ENCODE data around the gene C12orf42. TPM values are rescaled to one million over a fixed set of nuclear protein-coding genes. Genes with fewer than 3 reads are reported as not detected.

The C12orf42 gene
- not detected in 2 replicates for total RNA-seq (2014; rRNA removed; shearing (Covaris generic))

DNA sequence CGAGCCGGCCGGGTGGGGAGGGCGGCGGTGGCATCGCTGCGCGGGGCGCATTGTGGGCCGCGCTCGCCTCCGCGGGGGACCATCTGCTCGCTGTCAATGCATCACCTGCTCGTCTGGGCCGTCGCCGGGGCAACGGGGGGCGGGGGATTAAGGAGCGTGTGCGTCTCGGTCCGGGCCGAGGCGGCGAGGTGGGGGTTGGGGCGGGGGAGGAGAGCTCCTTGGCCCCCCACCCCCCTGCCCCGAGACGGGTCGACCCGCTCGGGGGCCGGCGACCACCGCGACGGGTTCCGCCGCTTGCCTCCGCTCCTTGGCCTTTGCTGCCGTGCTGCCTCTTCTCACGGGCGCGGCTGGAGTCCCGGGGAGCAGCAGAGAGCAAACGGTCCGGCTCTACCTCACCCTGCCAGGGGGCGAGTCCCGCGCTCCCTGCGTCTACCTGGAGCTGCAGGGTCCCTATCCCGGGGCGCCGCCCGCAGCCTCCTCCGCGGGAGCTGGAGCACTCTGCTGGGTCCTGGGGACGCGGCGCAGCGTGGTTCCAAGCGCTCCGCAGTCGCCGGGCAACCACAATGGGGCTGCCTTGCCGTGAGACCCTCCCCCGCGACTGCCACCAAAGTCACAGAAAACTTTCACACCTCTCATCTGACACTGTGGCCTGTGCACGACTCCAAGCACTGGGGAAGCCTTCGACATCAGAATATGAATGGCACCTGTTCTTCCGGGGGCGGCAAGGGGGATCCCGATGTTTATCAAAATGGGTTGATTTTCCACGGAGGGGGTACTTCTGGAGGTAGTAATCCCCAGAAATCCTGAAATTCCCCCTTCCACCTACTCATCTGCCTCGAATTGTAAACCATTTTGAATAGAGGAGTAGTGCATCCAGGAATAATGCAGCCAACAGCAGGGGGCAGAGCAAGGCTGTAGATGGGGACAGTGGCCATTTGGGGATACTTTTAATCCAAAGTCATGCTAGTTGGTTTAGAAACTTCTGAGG lies at the start of gene C12orf42:
C12orf42 (minus strand) TSS at position 500 of the 988 bp plus-strand sequence. CDS start 17,542 bp downstream, outside the sequence.
- Histone ChIP-seq H3K9me3 (replicated peaks) (no peaks in the 10 kb centered on the region), H3K36me3 (no peaks in the 10 kb centered on the region), H3K4me3 (no peak within 1 kb of the TSS), H3K4me1 (no peaks in the 10 kb centered on the region), H3K27me3 (no peaks in the 10 kb centered on the region), H3K27ac (no peak within 1 kb of the TSS)
- DNase-seq = peak in 1 of 2 experiments; percentile 9

DNA sequence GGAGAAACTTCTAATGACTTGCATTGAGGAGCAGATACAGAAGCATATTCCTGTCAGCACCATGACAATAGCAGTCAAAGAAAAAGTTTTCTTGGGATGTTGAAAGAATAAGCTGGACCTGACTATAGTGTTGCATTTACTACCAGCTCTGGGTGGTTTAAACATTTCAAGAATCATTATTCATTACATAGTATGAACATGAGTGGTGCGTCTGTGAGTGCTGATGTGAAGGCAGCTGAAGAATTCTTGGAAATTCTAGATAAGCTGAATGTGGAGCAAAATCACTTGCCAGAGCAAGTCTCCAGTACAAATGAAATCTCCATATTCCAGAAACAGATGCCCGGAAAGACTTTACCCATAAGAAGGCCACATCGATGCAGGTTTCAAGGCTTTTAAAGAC lies 46.3 kb upstream of the C12orf42 start:
- no peaks in the 10 kb centered on the region for H3K27me3 ChIP-seq
- no peaks in the 10 kb centered on the region for H3K36me3 ChIP-seq
- no peak overlapping the region for H3K27ac ChIP-seq
- H3K4me3 ChIP-seq = no peak overlapping the region
- no peaks in the 10 kb centered on the region for H3K4me1 ChIP-seq
- H3K9me3 ChIP-seq (replicated peaks) = no peaks in the 10 kb centered on the region
- DNase-seq = no peak

GRCh38 chr12:103540319-103540718 lies 44.6 kb upstream of the C12orf42 start:
- Histone ChIP-seq H3K9me3 (replicated peaks) (no peaks in the 10 kb centered on the region), H3K36me3 (no peaks in the 10 kb centered on the region), H3K27me3 (no peaks in the 10 kb centered on the region), H3K4me3 (no peak overlapping the region), H3K27ac (no peak overlapping the region), H3K4me1 (no peaks in the 10 kb centered on the region)
- no peak for DNase-seq

DNA sequence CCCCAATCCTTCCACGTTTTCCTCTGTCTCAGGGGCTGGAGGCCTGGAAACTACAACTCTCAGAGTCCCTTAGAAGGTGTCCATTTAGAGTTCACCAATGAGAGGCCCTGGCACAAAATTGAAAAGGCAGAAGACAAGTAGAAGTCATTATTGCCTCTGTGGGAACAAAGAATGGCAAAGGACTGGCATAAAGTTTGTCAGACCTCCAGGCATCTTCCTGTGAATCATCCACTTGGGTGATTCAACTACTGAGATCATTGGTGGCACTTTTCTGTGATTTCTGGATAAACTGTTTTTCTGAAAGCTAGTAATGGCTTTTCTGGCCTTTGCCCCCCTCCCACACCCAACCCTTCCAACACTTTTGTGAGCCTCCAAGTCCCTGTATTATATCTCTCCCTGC lies 42.6 kb upstream of the C12orf42 start:
- Histone ChIP-seq H3K36me3 (no peaks in the 10 kb centered on the region), H3K27ac (no peak overlapping the region), H3K27me3 (no peaks in the 10 kb centered on the region), H3K4me1 (no peaks in the 10 kb centered on the region), H3K4me3 (no peak overlapping the region), H3K9me3 (replicated peaks) (no peaks in the 10 kb centered on the region)
- no peak for DNase-seq

DNA sequence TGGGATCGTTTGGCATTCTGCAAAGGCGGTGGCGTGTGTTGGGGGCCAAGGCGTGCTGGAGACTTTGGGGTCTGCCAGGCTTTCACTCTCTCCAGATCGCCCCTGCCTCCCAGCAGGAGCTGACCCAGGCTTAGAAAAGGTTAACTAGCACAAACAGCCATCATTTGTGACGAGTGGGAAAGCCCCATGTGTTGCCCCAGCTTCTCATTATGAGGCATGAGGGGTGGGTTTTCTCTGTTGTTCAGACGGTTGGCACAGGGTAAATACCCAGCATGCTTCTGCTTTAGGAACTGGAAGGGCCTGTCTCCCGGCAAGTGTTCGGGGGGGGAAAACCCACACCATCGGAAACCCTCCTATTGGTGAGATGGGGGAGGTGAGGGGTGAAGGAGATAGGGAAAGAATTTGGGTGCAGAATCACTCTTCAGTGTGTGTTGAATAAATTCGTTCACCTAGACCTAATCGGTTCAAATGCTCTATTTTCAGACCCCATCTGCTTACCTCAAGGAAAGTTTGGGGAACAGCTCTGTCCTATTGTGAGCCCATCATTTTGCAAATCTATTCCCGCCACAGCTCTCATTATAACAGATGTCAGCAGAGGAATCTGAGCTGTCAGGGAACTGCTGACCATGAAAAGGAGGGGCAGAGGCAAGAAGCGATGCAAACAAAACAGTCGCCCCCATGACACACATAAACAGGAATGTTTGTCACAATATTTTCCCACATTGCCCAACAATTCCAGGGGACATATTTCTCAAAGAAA lies 34.7 kb upstream of the C12orf42 start:
- Histone ChIP-seq H3K4me1 (no peaks in the 10 kb centered on the region), H3K27me3 (no peaks in the 10 kb centered on the region), H3K36me3 (no peaks in the 10 kb centered on the region), H3K4me3 (no peak overlapping the region), H3K27ac (no peak overlapping the region), H3K9me3 (replicated peaks) (no peaks in the 10 kb centered on the region)
- DNase-seq = no peak

GRCh38 chr12:103529306-103529705 lies 33.5 kb upstream of the C12orf42 start:
- Histone ChIP-seq H3K4me3 (no peak overlapping the region), H3K27ac (no peak overlapping the region), H3K36me3 (no peaks in the 10 kb centered on the region), H3K27me3 (no peaks in the 10 kb centered on the region), H3K4me1 (no peaks in the 10 kb centered on the region), H3K9me3 (replicated peaks) (no peaks in the 10 kb centered on the region)
- no peak for DNase-seq

DNA sequence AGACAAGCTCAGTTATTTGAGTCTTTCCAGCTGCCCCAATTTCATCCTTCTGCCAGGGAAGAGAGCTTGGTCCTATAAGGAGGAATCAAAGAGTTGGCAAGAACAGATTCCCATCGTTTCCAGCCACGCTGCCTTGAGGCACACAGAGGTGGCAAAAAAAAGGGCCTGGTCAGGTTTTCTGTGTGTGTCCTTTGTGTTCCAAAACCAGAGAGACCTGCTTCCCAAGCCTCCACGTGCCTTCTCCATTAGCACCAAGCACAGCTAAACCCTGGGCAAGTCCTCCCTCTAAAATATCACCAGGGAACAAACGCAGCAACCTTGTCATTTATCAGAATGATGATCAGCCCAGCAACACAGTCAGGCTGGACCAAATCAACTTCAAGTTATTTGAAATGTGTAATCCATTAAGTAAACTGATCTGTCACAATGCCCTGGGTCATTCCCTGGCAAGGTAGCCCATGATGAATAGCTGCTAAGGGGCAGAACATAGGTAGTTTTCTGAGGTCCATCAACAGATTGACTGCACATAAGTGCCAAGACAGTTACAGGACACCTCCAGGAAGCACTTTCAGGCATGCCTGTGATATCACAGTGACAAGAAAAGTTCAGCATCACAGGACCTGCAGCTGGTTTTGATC lies 28.6 kb upstream of the C12orf42 start:
- Histone ChIP-seq H3K27me3 (no peaks in the 10 kb centered on the region), H3K36me3 (no peaks in the 10 kb centered on the region), H3K4me3 (no peak overlapping the region), H3K27ac (no peak overlapping the region), H3K4me1 (no peaks in the 10 kb centered on the region), H3K9me3 (replicated peaks) (no peaks in the 10 kb centered on the region)
- DNase-seq = no peak

DNA sequence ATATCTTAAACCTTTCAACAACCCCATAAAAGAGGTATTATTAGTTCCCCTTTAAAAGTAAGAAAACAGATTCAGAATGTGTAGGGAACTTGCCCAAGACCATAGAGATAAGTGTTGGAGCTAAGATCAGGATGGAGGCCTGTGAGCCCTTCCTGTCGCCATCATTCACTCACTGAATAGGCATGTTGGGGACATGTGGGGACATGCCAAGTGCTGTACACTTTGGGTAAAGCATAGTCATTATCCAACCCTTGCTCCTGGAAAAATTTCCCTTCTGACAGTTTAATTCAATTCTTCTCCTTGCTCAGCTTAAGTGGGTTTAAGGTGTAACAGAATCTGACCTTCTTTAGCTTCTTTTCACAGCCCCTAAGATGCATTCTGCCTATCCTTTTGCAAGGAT lies 28.0 kb upstream of the C12orf42 start:
- H3K4me3 ChIP-seq = no peak overlapping the region
- H3K27ac ChIP-seq = no peak overlapping the region
- no peaks in the 10 kb centered on the region for H3K4me1 ChIP-seq
- H3K36me3 ChIP-seq = no peaks in the 10 kb centered on the region
- H3K9me3 ChIP-seq (replicated peaks) = no peaks in the 10 kb centered on the region
- no peak for DNase-seq
- H3K27me3 ChIP-seq = no peaks in the 10 kb centered on the region

GRCh38 chr12:103520686-103521215 lies 25.0 kb upstream of the C12orf42 start:
- H3K36me3 ChIP-seq = no peaks in the 10 kb centered on the region
- H3K27me3 ChIP-seq = no peaks in the 10 kb centered on the region
- no peak for DNase-seq
- H3K4me3 ChIP-seq = no peak overlapping the region
- H3K4me1 ChIP-seq = no peaks in the 10 kb centered on the region
- H3K27ac ChIP-seq = no peak overlapping the region
- H3K9me3 ChIP-seq (replicated peaks) = no peaks in the 10 kb centered on the region

DNA sequence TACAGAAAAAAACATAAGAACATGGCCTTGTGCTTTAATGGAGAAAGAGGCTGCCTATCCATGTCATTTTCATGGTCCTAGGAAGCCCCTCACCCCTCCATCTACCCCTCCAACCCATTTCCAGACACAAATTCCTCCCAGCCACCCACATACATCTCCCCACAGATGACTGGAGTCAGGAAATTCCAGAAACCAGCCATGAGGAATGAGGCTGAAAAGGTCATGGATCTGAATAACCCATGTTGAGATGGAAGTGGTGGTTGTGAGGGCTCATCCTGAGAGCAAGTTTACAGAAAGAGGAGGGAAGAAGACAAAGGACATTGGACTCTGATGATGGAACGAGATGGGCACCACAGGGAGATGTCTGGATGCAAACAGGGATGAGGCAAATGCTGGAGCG lies 23.9 kb upstream of the C12orf42 start:
- DNase-seq = no peak
- no peaks in the 10 kb centered on the region for H3K27me3 ChIP-seq
- no peaks in the 10 kb centered on the region for H3K36me3 ChIP-seq
- no peaks in the 10 kb centered on the region for H3K4me1 ChIP-seq
- H3K4me3 ChIP-seq = no peak overlapping the region
- H3K9me3 ChIP-seq (replicated peaks) = no peaks in the 10 kb centered on the region
- H3K27ac ChIP-seq = no peak overlapping the region

DNA sequence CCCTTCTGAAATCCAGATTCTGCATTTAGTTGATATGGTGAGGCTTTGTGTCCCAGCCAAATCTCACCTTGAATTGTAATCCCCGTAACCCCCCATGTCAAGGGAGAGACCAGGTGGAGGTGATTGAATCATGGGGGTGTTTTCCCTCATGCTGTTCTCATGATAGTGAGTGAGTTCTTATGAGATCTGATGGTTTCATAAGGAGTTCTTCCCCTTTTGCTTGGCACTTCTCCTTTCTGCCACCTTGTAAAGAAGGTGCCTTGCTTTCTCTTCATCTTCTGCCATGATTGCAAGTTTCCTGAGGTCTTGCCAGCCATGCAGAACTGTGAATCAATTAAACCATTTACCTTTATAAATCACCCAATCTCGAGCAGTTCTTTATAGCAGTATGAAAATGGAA lies 23.1 kb upstream of the C12orf42 start:
- H3K36me3 ChIP-seq = no peaks in the 10 kb centered on the region
- DNase-seq = no peak
- H3K27me3 ChIP-seq = no peaks in the 10 kb centered on the region

GRCh38 chr12:103517161-103517560 lies 21.4 kb upstream of the C12orf42 start:
- Histone ChIP-seq H3K9me3 (replicated peaks) (no peaks in the 10 kb centered on the region), H3K4me1 (no peaks in the 10 kb centered on the region), H3K27ac (no peak overlapping the region), H3K27me3 (no peaks in the 10 kb centered on the region), H3K4me3 (no peak overlapping the region), H3K36me3 (no peaks in the 10 kb centered on the region)
- DNase-seq = no peak

More for the DNA sequence above, 23.1 kb upstream of the C12orf42 start:
- no peak overlapping the region for H3K4me3 ChIP-seq
- H3K9me3 ChIP-seq (replicated peaks) = no peaks in the 10 kb centered on the region
- H3K27ac ChIP-seq = no peak overlapping the region
- no peaks in the 10 kb centered on the region for H3K4me1 ChIP-seq

DNA sequence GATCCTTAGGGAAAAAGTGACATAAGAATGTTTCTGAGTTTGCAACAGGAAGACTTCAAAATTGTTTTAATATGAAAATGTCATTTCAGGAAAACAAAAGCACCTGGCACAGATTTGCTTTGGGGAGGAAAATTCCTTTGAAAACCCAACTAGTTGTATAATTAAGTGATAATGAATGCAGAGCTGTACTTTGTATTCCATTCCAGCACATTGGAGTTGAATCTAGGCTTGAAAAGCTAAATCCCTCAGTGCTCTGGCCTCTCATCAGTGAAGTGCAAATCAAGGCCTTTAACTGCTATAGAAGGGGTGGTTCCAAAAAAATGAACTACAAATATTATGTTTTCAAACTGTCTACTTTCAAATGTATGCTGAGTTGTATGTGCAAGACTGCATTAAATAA lies 19.6 kb upstream of the C12orf42 start:
- H3K4me1 ChIP-seq = no peaks in the 10 kb centered on the region

GRCh38 chr12:103513875-103514274 lies 18.1 kb upstream of the C12orf42 start:
- H3K27ac ChIP-seq = no peak overlapping the region
- no peaks in the 10 kb centered on the region for H3K27me3 ChIP-seq
- DNase-seq = no peak
- no peaks in the 10 kb centered on the region for H3K36me3 ChIP-seq
- no peak overlapping the region for H3K4me3 ChIP-seq
- H3K9me3 ChIP-seq (replicated peaks) = no peaks in the 10 kb centered on the region
- no peaks in the 10 kb centered on the region for H3K4me1 ChIP-seq

More for the DNA sequence above, 19.6 kb upstream of the C12orf42 start:
- Histone ChIP-seq H3K4me3 (no peak overlapping the region), H3K27me3 (no peaks in the 10 kb centered on the region), H3K27ac (no peak overlapping the region), H3K9me3 (replicated peaks) (no peaks in the 10 kb centered on the region), H3K36me3 (no peaks in the 10 kb centered on the region)
- DNase-seq = no peak
